GM19328 (cell line): ENCODE results near the gene ZNF280B.

Source experiments
- ATAC-seq: cut with Tn5 transposase; IDR thresholded peaks from one replicate; pipeline ENCODE4 v1.9.1; 2021; ENCODE audit warnings: mild to moderate bottlenecking, moderate library complexity; ENCODE audit not compliant: unreplicated experiment

The ZNF280B gene

GRCh38 chr22:22440188-22440587, 68.4 kb downstream of the ZNF280B start:
- no peak for ATAC-seq
